Esophagus muscularis mucosa (tissue), 3 donors: Measurements from ENCODE around the gene C16orf46.

Experiments
- POLR2AphosphoS5 ChIP-seq, 2 donors: sonication (generic); formaldehyde crosslinking; IDR thresholded peaks; one replicate each; pipeline ENCODE4 v1.6.1; 2017; ENCODE audit warnings: antibody characterized with exemption in 2 of 2
- TF ChIP-seq, protein P1 (sequence below), 3 experiments: fragments of 200-600 bp in 2 of 3; fragments of 450-650 bp in 1 of 3; sonication (generic) in 2 of 3; IDR thresholded peaks; one replicate each; pipeline ENCODE4 v1.5.1; 2017 to 2019; ENCODE audit warnings: antibody characterized with exemption in 3 of 3, mild to moderate bottlenecking in 2 of 3, moderate library complexity in 1 of 3

DNA sequence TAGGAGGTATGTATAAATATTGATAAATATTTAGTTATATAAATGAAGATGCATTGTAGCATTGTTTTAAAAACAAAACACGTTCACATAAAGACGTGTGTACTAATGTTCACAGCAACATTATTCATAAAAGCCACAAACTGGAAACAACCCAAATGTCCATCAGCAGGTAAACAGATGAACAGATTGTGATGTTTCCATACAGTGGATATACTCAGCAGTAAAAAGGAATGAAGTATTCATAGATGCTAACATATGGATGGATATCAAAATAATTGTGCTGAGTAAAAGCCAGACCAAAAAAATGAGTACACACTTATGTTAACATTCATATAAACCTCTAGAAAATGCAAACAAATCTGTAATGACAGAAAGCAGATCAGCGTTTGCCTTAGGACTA lies 64.1 kb downstream of the C16orf46 start:
- TF ChIP-seq, protein P1, sequence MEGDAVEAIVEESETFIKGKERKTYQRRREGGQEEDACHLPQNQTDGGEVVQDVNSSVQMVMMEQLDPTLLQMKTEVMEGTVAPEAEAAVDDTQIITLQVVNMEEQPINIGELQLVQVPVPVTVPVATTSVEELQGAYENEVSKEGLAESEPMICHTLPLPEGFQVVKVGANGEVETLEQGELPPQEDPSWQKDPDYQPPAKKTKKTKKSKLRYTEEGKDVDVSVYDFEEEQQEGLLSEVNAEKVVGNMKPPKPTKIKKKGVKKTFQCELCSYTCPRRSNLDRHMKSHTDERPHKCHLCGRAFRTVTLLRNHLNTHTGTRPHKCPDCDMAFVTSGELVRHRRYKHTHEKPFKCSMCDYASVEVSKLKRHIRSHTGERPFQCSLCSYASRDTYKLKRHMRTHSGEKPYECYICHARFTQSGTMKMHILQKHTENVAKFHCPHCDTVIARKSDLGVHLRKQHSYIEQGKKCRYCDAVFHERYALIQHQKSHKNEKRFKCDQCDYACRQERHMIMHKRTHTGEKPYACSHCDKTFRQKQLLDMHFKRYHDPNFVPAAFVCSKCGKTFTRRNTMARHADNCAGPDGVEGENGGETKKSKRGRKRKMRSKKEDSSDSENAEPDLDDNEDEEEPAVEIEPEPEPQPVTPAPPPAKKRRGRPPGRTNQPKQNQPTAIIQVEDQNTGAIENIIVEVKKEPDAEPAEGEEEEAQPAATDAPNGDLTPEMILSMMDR (IDR thresholded peaks at IDR 0.05), result no peak
- TF ChIP-seq POLR2AphosphoS5 (IDR thresholded peaks at IDR 0.05), result no peak
